ENCODE results near the gene ERAL1.

Gene ERAL1

GRCh38 chr17:28867276-28867675, 12.5 kb downstream of the ERAL1 start:
- TF ChIP-seq, protein P1, sequence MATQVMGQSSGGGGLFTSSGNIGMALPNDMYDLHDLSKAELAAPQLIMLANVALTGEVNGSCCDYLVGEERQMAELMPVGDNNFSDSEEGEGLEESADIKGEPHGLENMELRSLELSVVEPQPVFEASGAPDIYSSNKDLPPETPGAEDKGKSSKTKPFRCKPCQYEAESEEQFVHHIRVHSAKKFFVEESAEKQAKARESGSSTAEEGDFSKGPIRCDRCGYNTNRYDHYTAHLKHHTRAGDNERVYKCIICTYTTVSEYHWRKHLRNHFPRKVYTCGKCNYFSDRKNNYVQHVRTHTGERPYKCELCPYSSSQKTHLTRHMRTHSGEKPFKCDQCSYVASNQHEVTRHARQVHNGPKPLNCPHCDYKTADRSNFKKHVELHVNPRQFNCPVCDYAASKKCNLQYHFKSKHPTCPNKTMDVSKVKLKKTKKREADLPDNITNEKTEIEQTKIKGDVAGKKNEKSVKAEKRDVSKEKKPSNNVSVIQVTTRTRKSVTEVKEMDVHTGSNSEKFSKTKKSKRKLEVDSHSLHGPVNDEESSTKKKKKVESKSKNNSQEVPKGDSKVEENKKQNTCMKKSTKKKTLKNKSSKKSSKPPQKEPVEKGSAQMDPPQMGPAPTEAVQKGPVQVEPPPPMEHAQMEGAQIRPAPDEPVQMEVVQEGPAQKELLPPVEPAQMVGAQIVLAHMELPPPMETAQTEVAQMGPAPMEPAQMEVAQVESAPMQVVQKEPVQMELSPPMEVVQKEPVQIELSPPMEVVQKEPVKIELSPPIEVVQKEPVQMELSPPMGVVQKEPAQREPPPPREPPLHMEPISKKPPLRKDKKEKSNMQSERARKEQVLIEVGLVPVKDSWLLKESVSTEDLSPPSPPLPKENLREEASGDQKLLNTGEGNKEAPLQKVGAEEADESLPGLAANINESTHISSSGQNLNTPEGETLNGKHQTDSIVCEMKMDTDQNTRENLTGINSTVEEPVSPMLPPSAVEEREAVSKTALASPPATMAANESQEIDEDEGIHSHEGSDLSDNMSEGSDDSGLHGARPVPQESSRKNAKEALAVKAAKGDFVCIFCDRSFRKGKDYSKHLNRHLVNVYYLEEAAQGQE (IDR thresholded peaks at IDR 0.05; ENCODE audit: insufficient replicate concordance, low read depth), result no peak
- TF ChIP-seq SPI1 (IDR thresholded peaks at IDR 0.05; ENCODE audit: borderline replicate concordance, low read depth) (no peak), GABPA (IDR thresholded peaks at IDR 0.05; ENCODE audit: low read depth) (no peak), POLR2AphosphoS5 (IDR thresholded peaks at IDR 0.05; ENCODE audit: low read depth) (no peak), CTCF (IDR thresholded peaks at IDR 0.05; ENCODE audit: insufficient read depth, low read length) (no peak)
- no peak overlapping the region for H3K27ac ChIP-seq (replicated peaks)
- H3K4me3 ChIP-seq (replicated peaks; ENCODE audit: insufficient read depth, low read length), result no peak overlapping the region
- no peak for DNase-seq (ENCODE audit: low read depth in 1 of 2, low spot score in 1 of 2)
- H3K27me3 ChIP-seq (ENCODE audit: insufficient read depth, poor library complexity, severe bottlenecking), result no peaks in the 10 kb centered on the region

- Histone ChIP-seq H3K27ac (replicated peaks) (no peak overlapping the region), H3K27me3 (ENCODE audit: insufficient read depth, poor library complexity, severe bottlenecking) (no peaks in the 10 kb centered on the region), H3K4me3 (replicated peaks; ENCODE audit: insufficient read depth, low read length) (no peak overlapping the region)
- no peak for TF ChIP-seq CTCF (IDR thresholded peaks at IDR 0.05; ENCODE audit: insufficient read depth, low read length)
- no peak for TF ChIP-seq GABPA (IDR thresholded peaks at IDR 0.05; ENCODE audit: low read depth)
- TF ChIP-seq, protein P1 (IDR thresholded peaks at IDR 0.05; ENCODE audit: insufficient replicate concordance, low read depth), result no peak
- no peak for TF ChIP-seq POLR2AphosphoS5 (IDR thresholded peaks at IDR 0.05; ENCODE audit: low read depth)
- TF ChIP-seq SPI1 (IDR thresholded peaks at IDR 0.05; ENCODE audit: borderline replicate concordance, low read depth), result no peak
- no peak for DNase-seq (ENCODE audit: low read depth in 1 of 2, low spot score in 1 of 2)
Observed at GRCh38 chr17:28871056-28871579, 16.3 kb downstream of the ERAL1 start.

DNA sequence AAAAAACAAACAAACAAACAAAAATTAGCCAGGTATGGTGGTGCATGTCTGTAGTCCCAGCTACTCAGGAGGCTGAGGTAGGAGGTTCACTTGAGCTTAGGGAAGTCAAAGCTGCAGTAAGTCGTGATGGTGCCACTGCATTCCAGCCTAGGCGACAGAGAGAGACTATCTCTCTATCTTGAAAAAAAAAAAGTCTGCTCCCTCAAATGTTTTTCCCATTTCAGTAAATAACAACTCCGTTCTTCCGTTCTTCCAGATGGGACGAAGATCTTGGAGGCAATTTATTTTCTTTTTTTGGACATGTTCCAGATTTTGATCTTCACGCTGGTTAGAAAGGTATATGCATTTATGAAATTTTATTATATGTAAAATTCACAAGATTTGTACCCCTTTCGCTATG, 19.0 kb downstream of the ERAL1 start:
- TF ChIP-seq CTCF (IDR thresholded peaks at IDR 0.05; ENCODE audit: insufficient read depth, low read length), result no peak
- TF ChIP-seq, protein P1 (IDR thresholded peaks at IDR 0.05; ENCODE audit: insufficient replicate concordance, low read depth), result no peak
- no peak for TF ChIP-seq SPI1 (IDR thresholded peaks at IDR 0.05; ENCODE audit: borderline replicate concordance, low read depth)
- no peak for TF ChIP-seq GABPA (IDR thresholded peaks at IDR 0.05; ENCODE audit: low read depth)
- no peak for TF ChIP-seq POLR2AphosphoS5 (IDR thresholded peaks at IDR 0.05; ENCODE audit: low read depth)
- no peak for DNase-seq (ENCODE audit: low read depth in 1 of 2, low spot score in 1 of 2)
- Histone ChIP-seq H3K27me3 (ENCODE audit: insufficient read depth, poor library complexity, severe bottlenecking) (no peaks in the 10 kb centered on the region), H3K27ac (replicated peaks) (no peak overlapping the region), H3K4me3 (replicated peaks; ENCODE audit: insufficient read depth, low read length) (no peak overlapping the region)
